Activated CD4-positive, alpha-beta T cell treated with anti-CD3 and anti-CD28 coated beads for 1 hour (primary cell): ENCODE results near the gene MID2.

ENCODE experiments used
- DNase-seq: peaks from one replicate; pipeline ENCODE4 v3.0.0-alpha.2; 2020

The MID2 gene

GRCh38 chrX:107970073-107970472 lies 144.4 kb downstream of the MID2 start:
- no peak for DNase-seq

- DNase-seq: no peak
Measured at GRCh38 chrX:107971636-107972035, 146.0 kb downstream of the MID2 start.
